ENCODE data around the gene CLEC11A.

Gene CLEC11A

GRCh38 chr19:50702158-50702870, 20.9 kb upstream of the CLEC11A start:
- Histone ChIP-seq H3K27ac (ENCODE audit: extremely low read depth, low read depth, low read length) (no peak overlapping the region), H3K4me1 (ENCODE audit: control insufficient read depth, insufficient read depth, low read length) (no peaks in the 10 kb centered on the region), H3K9me3 (ENCODE audit: control insufficient read depth, insufficient read depth, low read depth, low read length) (no peaks in the 10 kb centered on the region), H3K36me3 (ENCODE audit: control insufficient read depth in 2 of 2, insufficient read depth in 1 of 2, low read length in 2 of 2) (no peaks in the 10 kb centered on the region), H3K4me3 (ENCODE audit: low read depth, low read length) (no peak overlapping the region)
- ChIA-PET POLR2A (interaction anchor here (2.0 kb wide), 1 partner anchor 22 kb away, joined by 9 read pairs; no protein-coding TSS in a partner anchor), CTCF (interaction anchor here (0.6 to 7.0 kb wide), 7 partner anchors 10 to 164 kb away, joined by 3 to 151 read pairs (median 4); no protein-coding TSS in a partner anchor)
- TF ChIP-seq ZNF600 (tag by site-specific recombination; IDR thresholded peaks at IDR 0.05) (no peak), ZNF785 (tag by site-specific recombination; IDR thresholded peaks at IDR 0.05) (no peak), ZNF280C (tag by site-specific recombination; IDR thresholded peaks at IDR 0.05) (no peak), PRDM1 (tag by site-specific recombination; IDR thresholded peaks at IDR 0.05) (no peak), ZFHX2 (tag by site-specific recombination; conservative IDR thresholded peaks at IDR 0.05) (no peak), ZNF23 (tag by site-specific recombination; IDR thresholded peaks at IDR 0.05; ENCODE audit: borderline replicate concordance) (no peak), ZNF433 (tag by site-specific recombination; IDR thresholded peaks at IDR 0.05; ENCODE audit: low read depth) (no peak), SALL2 (tag by site-specific recombination; IDR thresholded peaks at IDR 0.05; ENCODE audit: borderline replicate concordance) (no peak), ZNF302 (tag by site-specific recombination; IDR thresholded peaks at IDR 0.05; ENCODE audit: low read depth) (no peak), ZNF670 (tag by site-specific recombination; IDR thresholded peaks at IDR 0.05; ENCODE audit: low read depth) (no peak), ZBTB20 (tag by site-specific recombination; IDR thresholded peaks at IDR 0.05) (no peak), ZBTB21 (tag by site-specific recombination; IDR thresholded peaks at IDR 0.05) (no peak)

GRCh38 chr19:50702871-50703829, 20.0 kb upstream of the CLEC11A start:
- Histone ChIP-seq H3K36me3 (ENCODE audit: control insufficient read depth in 2 of 2, insufficient read depth in 1 of 2, low read length in 2 of 2) (no peaks in the 10 kb centered on the region), H3K4me3 (ENCODE audit: low read depth, low read length) (no peak overlapping the region), H3K9me3 (ENCODE audit: control insufficient read depth, insufficient read depth, low read depth, low read length) (no peaks in the 10 kb centered on the region), H3K4me1 (ENCODE audit: control insufficient read depth, insufficient read depth, low read length) (no peaks in the 10 kb centered on the region), H3K27ac (ENCODE audit: extremely low read depth, low read depth, low read length) (no peak overlapping the region)
- ChIA-PET POLR2A (interaction anchor here (2.0 kb wide), 1 partner anchor 21 kb away, joined by 9 read pairs; no protein-coding TSS in a partner anchor), CTCF (interaction anchor here (0.6 to 7.0 kb wide), 22 partner anchors 8 to 393 kb away, joined by 3 to 151 read pairs (median 4); partner anchors contain the start of gene CLEC11A)
- TF ChIP-seq ZNF692 (tag by site-specific recombination; IDR thresholded peaks at IDR 0.05) (no peak), BCL11B (tag by site-specific recombination; IDR thresholded peaks at IDR 0.05; ENCODE audit: low read depth) (no peak), ZFHX2 (tag by site-specific recombination; conservative IDR thresholded peaks at IDR 0.05) (peak; percentile 19; the same call in 1 of the 2 replicates), EGR2 (tag by site-specific recombination; IDR thresholded peaks at IDR 0.05; ENCODE audit: low read depth) (0 out of 2 replicates have a peak, but pooled peaks have one; percentile 16), ZNF704 (tag by site-specific recombination; IDR thresholded peaks at IDR 0.05) (no peak)
